PC-3 (cell line): ENCODE data around the gene RAB3GAP2. TPM values are rescaled to one million over a fixed set of nuclear protein-coding genes. Genes with fewer than 3 reads are reported as not detected.

ENCODE experiments used
- ATAC-seq: fragments of 200-7000 bp; cut with Tn5 transposase; 2 replicates; pipeline ENCODE4 v1.9.1; 2020; ENCODE audit warnings: mild to moderate bottlenecking, moderate library complexity
- BruUV-seq: library from RNA; stranded (reverse); fragments of 400-500 nt; replicated peaks from 2 replicates; lab custom pipeline; 2021; lab: Mats Ljungman, UMichigan
- CTCF ChIA-PET: fragments of 300-600 bp; sonication (Branson Sonifier 250); formaldehyde crosslinking; loops from one replicate; lab custom pipeline; 2022; ENCODE audit warnings: antibody characterized with exemption; lab: Charles Lee
- POLR2A ChIA-PET: fragments of 300-600 bp; sonication (Branson Sonifier 250); formaldehyde crosslinking; loops from one replicate; lab custom pipeline; 2022; ENCODE audit warnings: antibody characterized with exemption; ENCODE audit not compliant: unreplicated experiment; lab: Charles Lee
- DNase-seq: peaks from one replicate; pipeline ENCODE4 v3.0.0-alpha.2; 2015
- H2AFZ ChIP-seq: fragments of 300-600 bp; sonication (generic); 2 replicates; pipeline ENCODE4 v1.6.0; 2016; ENCODE audit warnings: antibody characterized with exemption, low read length
- H3F3A ChIP-seq: fragments of 300-600 bp; sonication (generic); one replicate; pipeline ENCODE4 v1.6.0; 2017; ENCODE audit warnings: antibody characterized with exemption, low read length, control low read depth, mild to moderate bottlenecking; ENCODE audit not compliant: unreplicated experiment
- H3K27ac ChIP-seq: fragments of 300-600 bp; sonication (generic); 2 replicates; pipeline ENCODE4 v1.5.1; 2016; ENCODE audit warnings: mild to moderate bottlenecking, low read length
- H3K27me3 ChIP-seq: fragments of 300-600 bp; sonication (generic); 2 replicates; pipeline ENCODE4 v1.6.1; 2016; ENCODE audit warnings: low read length, mixed read lengths
- H3K36me3 ChIP-seq: fragments of 300-600 bp; sonication (generic); 2 replicates; pipeline ENCODE4 v1.6.1; 2016; ENCODE audit warnings: low read depth, mixed run types, low read length, mixed read lengths
- H3K4me1 ChIP-seq: fragments of 300-600 bp; sonication (generic); 2 replicates; pipeline ENCODE4 v1.5.1; 2016; ENCODE audit warnings: low read length; ENCODE audit not compliant: insufficient read depth
- H3K4me2 ChIP-seq: fragments of 300-600 bp; sonication (generic); 2 replicates; pipeline ENCODE4 v1.6.0; 2016; ENCODE audit warnings: low read length
- H3K4me3 ChIP-seq: fragments of 300-600 bp; sonication (generic); 2 replicates; pipeline ENCODE4 v1.5.1; 2016; ENCODE audit warnings: mild to moderate bottlenecking, low read length, mixed read lengths
- H3K79me2 ChIP-seq: fragments of 300-600 bp; sonication (generic); 2 replicates; pipeline ENCODE4 v1.6.1; 2017; ENCODE audit warnings: low read length, mixed read lengths
- H3K9ac ChIP-seq: fragments of 300-600 bp; sonication (generic); 2 replicates; pipeline ENCODE4 v1.6.0; 2016; ENCODE audit warnings: mild to moderate bottlenecking, low read length
- H3K9me2 ChIP-seq: fragments of 300-600 bp; sonication (generic); replicated peaks from 2 replicates; pipeline ENCODE4 v1.6.1; 2016; ENCODE audit warnings: mixed run types, low read length, mixed read lengths
- H3K9me3 ChIP-seq: fragments of 300-600 bp; sonication (generic); 2 replicates; pipeline ENCODE4 v1.6.1; 2016; ENCODE audit warnings: low read length, mixed read lengths
- H4K20me1 ChIP-seq: fragments of 300-600 bp; sonication (generic); 2 replicates; pipeline ENCODE4 v1.6.1; 2016; ENCODE audit warnings: low read length, mixed read lengths
- EZH2 ChIP-seq: fragments of 300-600 bp; sonication (generic); IDR thresholded peaks from one replicate; pipeline ENCODE4 v1.6.1; 2017; ENCODE audit warnings: antibody characterized with exemption, mild to moderate bottlenecking, low read length; ENCODE audit not compliant: unreplicated experiment
- EZH2phosphoT487 ChIP-seq: fragments of 300-600 bp; sonication (generic); IDR thresholded peaks from 2 replicates; pipeline ENCODE4 v1.6.1; 2018; ENCODE audit warnings: mild to moderate bottlenecking, antibody characterized with exemption, low read length, borderline replicate concordance
- intact Hi-C: fragments of 100-400 bp; cut with micrococcal nuclease; formaldehyde crosslinking; loops from 2 replicates; pipeline ENCODE4 v1.9.0; 2023
- total RNA-seq: library from RNA; depleted of rRNA; stranded (reverse); fragments of >200 nt; gene quantifications from 2 replicates; pipeline ENCODE4 v1.2.3, GENCODE V29; 2014
- TF ChIP-seq, protein P1 (sequence below): fragments of 300-600 bp; sonication (generic); conservative IDR thresholded peaks from 2 replicates; pipeline ENCODE4 v1.5.1; 2017; ENCODE audit warnings: antibody characterized with exemption, low read depth, mild to moderate bottlenecking, low read length

RAB3GAP2 gene
- total RNA-seq, 1 experiment from 2014 or later, result 16.7 TPM

DNA sequence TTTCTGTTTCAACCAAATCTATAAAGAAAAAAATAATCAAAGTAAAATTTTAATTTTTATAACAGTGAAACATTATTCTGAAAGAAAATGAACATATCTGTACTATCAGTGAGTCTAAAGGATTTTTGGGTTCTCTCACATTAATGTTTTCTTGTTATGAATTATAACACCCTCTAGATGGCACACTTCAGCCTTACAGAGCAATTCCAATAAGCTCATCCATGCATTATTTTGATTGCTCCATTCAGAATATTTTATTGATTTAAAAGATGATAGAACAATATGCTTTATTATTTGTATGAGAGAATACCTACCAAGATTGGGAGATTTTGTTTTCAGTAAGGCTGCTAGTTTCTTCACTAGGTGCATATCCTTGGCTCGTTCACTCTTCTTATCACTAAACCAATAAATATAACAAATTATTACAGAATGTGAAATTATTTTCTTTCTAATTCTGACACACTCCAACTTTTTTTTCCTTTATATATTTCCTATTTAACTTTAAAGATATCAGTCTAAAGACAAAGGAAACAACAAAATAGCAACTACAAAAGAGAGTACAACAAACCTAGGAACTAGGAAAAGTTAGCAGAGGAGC, 82.4 kb downstream of the RAB3GAP2 start:
- ChIA-PET POLR2A (interaction anchor here (0.7 kb wide), 1 partner anchor 165 kb away, joined by 5 read pairs; no protein-coding TSS in a partner anchor), CTCF (interaction anchor here (0.5 to 1.0 kb wide), 9 partner anchors 8 to 544 kb away, joined by 3 to 6 read pairs (median 4); no protein-coding TSS in a partner anchor)
- no peak overlapping the region for H3K4me3 ChIP-seq
- no TSS peak for BruUV-seq
- no peaks in the 10 kb centered on the region for H3F3A ChIP-seq
- no peak overlapping the region for H3K27ac ChIP-seq
- ATAC-seq, result peak; percentile 48
- H4K20me1 ChIP-seq, result no peaks in the 10 kb centered on the region
- no peaks in the 10 kb centered on the region for H3K27me3 ChIP-seq
- intact Hi-C loops, result loop anchor here (1.0 to 5.0 kb wide), 2 partner anchors 27 to 542 kb away; no protein-coding TSS in a partner anchor
- H3K79me2 ChIP-seq, result no peaks in the 10 kb centered on the region
- no peaks in the 10 kb centered on the region for H3K4me1 ChIP-seq
- peaks cover 33% of the 10 kb centered on the region for H3K36me3 ChIP-seq
- no peak overlapping the region for H3K9ac ChIP-seq
- no peaks in the 10 kb centered on the region for H3K9me3 ChIP-seq
- H3K9me2 ChIP-seq, result no peaks in the 10 kb centered on the region
- TF ChIP-seq, protein P1, sequence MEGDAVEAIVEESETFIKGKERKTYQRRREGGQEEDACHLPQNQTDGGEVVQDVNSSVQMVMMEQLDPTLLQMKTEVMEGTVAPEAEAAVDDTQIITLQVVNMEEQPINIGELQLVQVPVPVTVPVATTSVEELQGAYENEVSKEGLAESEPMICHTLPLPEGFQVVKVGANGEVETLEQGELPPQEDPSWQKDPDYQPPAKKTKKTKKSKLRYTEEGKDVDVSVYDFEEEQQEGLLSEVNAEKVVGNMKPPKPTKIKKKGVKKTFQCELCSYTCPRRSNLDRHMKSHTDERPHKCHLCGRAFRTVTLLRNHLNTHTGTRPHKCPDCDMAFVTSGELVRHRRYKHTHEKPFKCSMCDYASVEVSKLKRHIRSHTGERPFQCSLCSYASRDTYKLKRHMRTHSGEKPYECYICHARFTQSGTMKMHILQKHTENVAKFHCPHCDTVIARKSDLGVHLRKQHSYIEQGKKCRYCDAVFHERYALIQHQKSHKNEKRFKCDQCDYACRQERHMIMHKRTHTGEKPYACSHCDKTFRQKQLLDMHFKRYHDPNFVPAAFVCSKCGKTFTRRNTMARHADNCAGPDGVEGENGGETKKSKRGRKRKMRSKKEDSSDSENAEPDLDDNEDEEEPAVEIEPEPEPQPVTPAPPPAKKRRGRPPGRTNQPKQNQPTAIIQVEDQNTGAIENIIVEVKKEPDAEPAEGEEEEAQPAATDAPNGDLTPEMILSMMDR, result peak; percentile 77
- no peak for TF ChIP-seq EZH2
- no peak overlapping the region for H3K4me2 ChIP-seq
- H2AFZ ChIP-seq, result no peak overlapping the region
- DNase-seq, result peak; percentile 58

GRCh38 chr1:220188538-220188937, 83.7 kb downstream of the RAB3GAP2 start:
- CTCF ChIA-PET, result interaction anchor here (0.7 kb wide), 1 partner anchor 43 kb away, joined by 9 read pairs; no protein-coding TSS in a partner anchor
- BruUV-seq, result no TSS peak
- Histone ChIP-seq H3K9me3 (no peaks in the 10 kb centered on the region), H4K20me1 (no peaks in the 10 kb centered on the region), H3K27me3 (no peaks in the 10 kb centered on the region), H2AFZ (no peak overlapping the region), H3K4me2 (no peak overlapping the region), H3K9ac (no peak overlapping the region), H3K79me2 (no peaks in the 10 kb centered on the region), H3K9me2 (no peaks in the 10 kb centered on the region), H3F3A (no peaks in the 10 kb centered on the region), H3K4me1 (no peaks in the 10 kb centered on the region), H3K36me3 (peaks cover 31% of the 10 kb centered on the region), H3K27ac (no peak overlapping the region), H3K4me3 (no peak overlapping the region)
- intact Hi-C loops, result loop anchor here (5.0 kb wide), 1 partner anchor 544 kb away; no protein-coding TSS in a partner anchor
- ATAC-seq, result no peak
- no peak for DNase-seq
- TF ChIP-seq EZH2phosphoT487 (no peak), EZH2 (no peak)
- TF ChIP-seq, protein P1, result no peak
- POLR2A ChIA-PET, result no interaction called here

DNA sequence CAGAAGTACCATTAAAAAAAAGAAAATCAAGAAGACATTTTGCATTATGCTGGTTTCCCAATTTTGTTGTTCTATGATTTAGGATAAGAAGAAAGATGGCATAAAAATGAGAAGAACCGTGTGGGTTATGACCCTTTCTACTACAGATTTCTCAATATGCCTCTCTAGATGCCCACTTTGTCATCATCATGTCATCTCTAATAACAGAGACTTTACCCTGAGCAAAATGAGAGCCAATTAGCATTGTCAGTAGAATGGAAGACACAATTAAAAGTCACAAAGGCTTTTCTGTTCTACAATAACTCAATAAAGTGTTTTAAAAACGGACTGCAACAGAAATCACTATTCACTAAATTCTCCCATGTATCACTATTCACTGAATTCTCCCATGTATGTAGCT, 85.5 kb downstream of the RAB3GAP2 start:
- H3K27me3 ChIP-seq, result no peaks in the 10 kb centered on the region
- H3K9me3 ChIP-seq, result no peaks in the 10 kb centered on the region
- no peaks in the 10 kb centered on the region for H3K4me1 ChIP-seq
- no peak overlapping the region for H3K4me3 ChIP-seq
- H3K27ac ChIP-seq, result no peak overlapping the region
- H3K9me2 ChIP-seq, result no peaks in the 10 kb centered on the region
- H3K9ac ChIP-seq, result no peak overlapping the region
- TF ChIP-seq, protein P1, result no peak
- TF ChIP-seq EZH2 (no peak), EZH2phosphoT487 (no peak)
- peaks cover 23% of the 10 kb centered on the region; the same call in 1 of the 2 replicates for H3K36me3 ChIP-seq
- ChIA-PET CTCF (no interaction called here), POLR2A (no interaction called here)
- ATAC-seq (no peak), DNase-seq (no peak)
- BruUV-seq, result no TSS peak
- no peak overlapping the region for H2AFZ ChIP-seq
- intact Hi-C loops, result loop anchor here (5.0 kb wide), 1 partner anchor 546 kb away; no protein-coding TSS in a partner anchor
- no peaks in the 10 kb centered on the region for H3F3A ChIP-seq
- H4K20me1 ChIP-seq, result no peaks in the 10 kb centered on the region
- H3K4me2 ChIP-seq, result no peak overlapping the region
- H3K79me2 ChIP-seq, result no peaks in the 10 kb centered on the region
